HG03097 (cell line): ENCODE data around the gene PTPRE.

Experiments used
- ATAC-seq: cut with Tn5 transposase; IDR thresholded peaks from one replicate; pipeline ENCODE4 v1.9.1; 2021; ENCODE audit not compliant: unreplicated experiment, low FRiP score

Gene PTPRE

DNA sequence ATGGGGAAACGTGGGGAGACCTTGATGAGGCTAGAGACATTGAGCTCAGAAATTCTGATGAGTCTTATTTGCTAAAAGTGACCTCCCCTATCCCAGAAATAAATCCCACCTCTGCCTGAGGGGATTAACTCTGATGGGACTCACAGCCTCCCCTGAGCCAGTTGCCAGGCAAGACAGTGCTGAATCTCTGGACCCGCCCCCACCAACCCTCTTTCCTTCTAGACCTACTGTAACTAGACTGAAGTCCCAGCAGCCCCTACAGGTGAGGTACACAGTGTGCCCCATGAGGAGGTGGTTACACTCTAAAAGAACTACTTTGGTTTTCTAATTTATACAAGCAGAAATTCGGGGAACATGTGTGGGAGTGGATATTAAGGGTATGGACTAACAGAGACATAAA lies 42.9 kb downstream of the PTPRE start:
- no peak for ATAC-seq

DNA sequence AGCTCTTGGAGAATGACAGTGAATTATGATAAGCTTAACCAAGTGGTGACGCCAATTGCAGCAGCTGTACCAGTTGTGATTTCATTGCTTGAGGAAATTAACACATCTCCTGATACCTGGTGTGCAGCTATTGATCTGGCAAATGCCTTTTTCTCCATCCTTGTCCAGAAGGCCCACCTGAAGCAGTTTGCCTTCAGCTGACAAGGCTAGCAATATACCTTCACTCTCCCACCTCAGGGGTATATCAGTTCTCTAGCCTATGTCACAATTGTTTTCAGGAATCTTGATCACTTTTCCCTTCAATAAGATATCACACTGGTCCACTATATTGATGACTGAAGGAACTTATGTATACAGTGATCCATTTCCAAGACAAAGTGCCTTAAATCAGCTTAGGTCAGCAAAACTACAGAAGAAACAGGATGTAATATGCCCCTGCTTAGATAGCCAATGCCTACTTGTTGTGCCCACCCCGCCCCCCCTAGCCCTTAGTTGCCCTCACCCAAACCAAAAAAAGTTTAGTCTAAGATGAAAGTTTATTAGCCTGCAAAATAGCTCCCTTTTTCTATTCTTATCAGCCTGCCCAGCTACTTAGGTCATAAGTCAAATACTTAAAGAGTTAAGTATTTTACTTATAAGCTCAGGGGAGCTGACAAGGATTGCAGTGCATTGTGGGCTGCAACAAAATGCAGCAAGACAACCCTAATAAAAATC lies 45.1 kb downstream of the PTPRE start:
- no peak for ATAC-seq

DNA sequence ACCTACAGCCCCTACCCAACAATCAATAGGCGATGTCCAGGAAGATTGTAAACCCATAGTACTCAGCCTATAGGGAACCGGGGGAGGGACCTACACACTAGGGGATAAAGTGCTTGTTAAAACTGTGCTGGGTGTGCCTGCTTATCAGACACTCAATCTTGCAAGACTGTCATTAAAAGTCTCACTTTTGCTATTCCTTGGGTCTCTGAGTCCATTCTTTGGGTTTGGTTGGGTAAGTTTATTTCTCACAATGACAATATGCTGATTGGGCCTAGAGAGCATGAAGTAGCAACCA lies 45.6 kb downstream of the PTPRE start:
- no peak for ATAC-seq

DNA sequence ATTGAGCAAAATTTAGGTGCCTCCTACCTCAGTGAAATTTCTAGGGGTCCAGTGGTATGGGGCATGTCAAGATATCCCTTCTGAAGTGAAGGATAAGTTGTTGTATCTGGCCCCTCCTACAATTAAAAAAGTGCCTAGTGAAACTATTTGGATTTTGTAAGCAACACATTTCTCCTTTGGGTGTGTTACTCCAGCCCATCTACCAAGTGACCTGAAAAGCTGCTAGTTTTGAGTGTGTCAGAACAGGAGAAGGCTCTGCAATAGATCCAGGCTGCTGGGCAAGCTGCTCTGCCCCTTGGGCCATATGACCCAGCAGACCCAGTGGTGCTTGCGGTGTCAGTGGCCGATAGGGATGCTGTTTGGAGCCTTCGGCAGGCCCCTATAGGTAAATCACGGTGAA lies 46.0 kb downstream of the PTPRE start:
- ATAC-seq = no peak

DNA sequence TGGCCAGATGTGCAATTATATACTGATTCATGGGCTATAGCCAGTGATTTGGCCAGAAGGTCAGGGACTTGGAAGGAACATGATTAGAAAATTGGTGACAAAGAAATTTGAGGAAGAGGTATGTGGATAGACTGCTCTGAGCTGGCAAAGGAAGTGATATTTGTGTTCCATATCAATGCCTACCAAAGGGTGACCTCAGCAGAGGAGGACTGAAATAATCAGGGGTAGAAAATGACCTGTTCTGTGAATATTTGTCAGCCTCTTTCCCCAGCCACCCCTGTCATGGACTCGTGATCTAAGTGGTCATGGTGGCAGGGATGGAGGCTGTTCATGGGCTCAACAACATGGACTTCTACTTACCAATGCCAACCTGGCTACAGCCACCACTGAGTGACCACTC lies 47.0 kb downstream of the PTPRE start:
- ATAC-seq = no peak

- ATAC-seq = no peak
Observed at GRCh38 chr10:127959428-127959827, 52.5 kb downstream of the PTPRE start.

DNA sequence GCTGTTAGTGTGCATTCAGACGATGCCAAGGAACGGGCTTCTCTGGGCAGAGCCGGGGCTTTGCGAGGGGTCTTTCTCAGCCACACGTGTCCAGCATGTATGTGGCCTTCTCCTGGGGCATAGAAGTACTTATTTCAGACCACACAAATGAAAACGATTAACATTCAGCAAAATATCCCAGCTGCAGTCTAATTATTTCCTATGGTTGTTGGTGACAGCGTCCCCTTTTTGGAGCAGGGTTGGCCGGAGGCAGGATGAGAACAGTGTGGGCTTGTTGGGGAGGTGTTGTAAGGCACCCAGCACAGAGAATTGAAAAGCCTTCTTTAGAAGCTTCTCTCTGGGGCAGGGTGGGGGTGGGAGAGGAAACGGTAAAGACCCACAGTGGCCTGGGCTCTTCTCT lies 54.2 kb downstream of the PTPRE start:
- ATAC-seq = no peak

GRCh38 chr10:127962205-127962604 lies 55.3 kb downstream of the PTPRE start:
- no peak for ATAC-seq

DNA sequence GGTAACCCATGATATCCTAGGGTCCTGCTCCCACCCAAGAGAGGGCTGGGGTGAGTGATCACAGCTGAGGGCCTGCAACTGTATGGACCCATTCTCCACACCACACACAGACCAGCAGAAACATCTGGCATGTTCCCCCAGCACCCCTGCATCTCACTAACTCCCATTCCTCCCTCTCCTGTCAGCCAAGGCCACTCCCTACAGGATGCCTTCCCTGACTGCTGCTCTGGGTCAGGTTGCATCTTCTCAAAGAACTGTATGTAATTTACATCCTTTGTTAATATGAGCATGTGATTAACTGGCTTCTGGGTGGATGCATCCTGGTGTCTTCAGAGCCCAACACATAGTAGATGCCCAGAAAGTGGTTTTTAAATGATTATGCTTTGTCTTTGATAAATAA lies 56.2 kb downstream of the PTPRE start:
- ATAC-seq = no peak

GRCh38 chr10:127964621-127965020 lies 57.7 kb downstream of the PTPRE start:
- ATAC-seq = no peak

DNA sequence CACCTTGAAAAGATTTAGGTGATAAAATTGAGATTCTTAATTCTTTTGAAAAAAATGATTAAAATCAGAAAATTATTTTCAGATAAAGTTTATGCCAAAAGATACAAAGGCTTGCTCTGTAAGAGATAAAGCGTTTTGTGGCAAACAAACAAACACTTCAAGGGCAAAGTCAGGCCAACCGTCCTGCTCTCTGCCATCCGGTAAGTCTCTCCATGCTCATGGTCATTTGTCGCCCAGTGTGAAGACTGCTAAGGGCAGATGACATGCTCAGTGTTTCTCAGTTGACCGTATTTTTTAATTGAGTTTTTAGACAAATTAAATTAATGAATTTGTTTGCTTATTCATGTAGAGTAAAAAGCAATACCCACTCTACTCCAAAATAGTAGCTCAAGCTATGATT lies 60.0 kb downstream of the PTPRE start:
- ATAC-seq = no peak

DNA sequence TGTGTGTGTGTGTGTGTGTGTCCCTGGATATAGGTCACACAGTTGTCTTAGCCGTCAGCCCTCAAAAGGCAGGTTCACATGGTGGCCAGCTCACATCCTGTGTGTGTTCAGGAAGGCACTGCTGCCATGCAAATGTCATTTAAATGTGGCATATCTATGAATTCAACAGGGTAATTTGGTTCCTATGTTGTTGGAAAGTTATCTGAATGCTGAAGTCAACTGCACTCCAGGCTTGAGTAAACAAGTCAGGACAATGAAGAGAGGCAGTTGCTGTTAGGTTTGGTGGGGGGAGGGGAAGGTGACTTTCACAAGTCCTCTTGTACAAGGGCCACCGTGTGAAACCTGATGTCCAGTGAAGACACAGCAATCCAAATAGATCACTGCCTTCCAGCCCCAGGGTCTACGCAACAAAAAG lies 61.1 kb downstream of the PTPRE start:
- no peak for ATAC-seq

DNA sequence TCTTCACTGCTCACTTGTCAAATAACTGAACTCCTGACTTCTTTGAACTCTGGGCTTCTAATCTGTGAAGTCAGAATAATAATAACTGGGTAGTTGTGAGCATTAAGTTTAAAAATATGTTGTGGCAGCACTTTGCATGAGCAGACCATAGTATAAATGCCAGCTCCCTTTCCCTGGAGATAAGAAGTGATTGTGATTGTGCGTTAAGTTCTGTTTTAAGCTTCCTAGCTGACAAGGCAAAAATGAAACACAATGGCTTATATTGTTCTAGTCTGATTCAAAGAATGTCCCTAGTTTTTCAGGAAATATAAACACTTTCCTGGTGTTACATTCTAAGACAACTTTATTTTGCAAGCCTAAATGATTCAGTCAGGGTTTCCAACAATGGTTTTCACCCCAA lies 61.8 kb downstream of the PTPRE start:
- no peak for ATAC-seq

GRCh38 chr10:127971101-127971946 lies 64.4 kb downstream of the PTPRE start:
- ATAC-seq = no peak

DNA sequence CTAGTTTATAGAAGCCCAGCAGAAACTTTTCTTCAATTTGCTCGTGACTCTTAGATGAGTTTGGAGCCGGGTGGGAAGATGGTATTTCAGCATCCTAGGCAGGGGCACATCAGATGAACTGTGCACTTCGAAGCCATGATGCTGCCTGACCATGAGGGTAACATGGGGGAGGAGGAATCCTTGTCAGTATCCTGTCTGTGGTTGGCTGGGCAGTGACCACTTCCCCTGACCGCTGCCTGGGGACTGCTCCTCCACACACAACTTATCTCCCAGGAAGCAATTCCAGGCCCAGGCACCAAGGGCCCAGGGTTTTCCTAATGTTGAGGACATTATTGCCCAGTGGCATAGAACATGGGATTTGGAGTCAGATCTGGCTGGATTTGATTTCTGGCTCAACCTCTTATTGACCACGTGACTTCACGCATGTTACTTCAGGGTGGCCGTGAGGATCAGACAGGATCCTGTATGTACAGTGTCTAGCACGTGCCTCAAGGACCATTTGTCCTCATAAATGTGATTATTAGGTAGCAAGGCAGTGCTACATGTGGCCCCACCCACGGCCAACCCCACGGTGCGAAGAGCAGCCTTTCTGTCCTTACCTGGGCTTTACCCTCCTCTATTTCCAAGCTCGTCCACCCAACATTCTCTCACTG lies 65.2 kb downstream of the PTPRE start:
- ATAC-seq = no peak

- ATAC-seq = no peak
Observed at GRCh38 chr10:127972751-127973357, 66.0 kb downstream of the PTPRE start.

GRCh38 chr10:127973791-127974311 lies 66.9 kb downstream of the PTPRE start:
- ATAC-seq = no peak

DNA sequence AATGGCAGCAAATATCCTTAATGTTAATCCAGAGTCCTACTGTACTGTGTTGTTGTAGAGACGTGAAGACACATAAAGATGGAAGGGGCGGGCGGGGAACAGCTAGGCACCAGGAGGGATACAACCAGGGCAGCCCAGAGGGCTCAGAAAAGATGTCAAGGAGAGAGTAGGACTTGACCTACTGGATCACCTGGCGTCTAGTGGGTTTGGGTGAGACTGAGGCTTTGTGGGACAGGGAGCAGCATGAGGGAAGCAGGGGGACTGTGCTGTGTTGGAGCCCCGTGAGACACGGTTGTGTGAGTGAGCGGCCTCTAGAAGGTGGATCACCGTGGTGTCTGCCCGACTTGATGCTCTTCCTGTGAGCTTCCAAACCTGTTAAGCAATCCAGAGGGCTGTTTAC lies 68.0 kb downstream of the PTPRE start:
- no peak for ATAC-seq

- no peak for ATAC-seq
Observed at GRCh38 chr10:127976286-127976685, 69.4 kb downstream of the PTPRE start.

GRCh38 chr10:127976701-127977356 lies 69.9 kb downstream of the PTPRE start:
- no peak for ATAC-seq
